Activated naive CD4-positive, alpha-beta T cell treated with anti-CD3 and anti-CD28 coated beads, Interleukin-2, amount 50 U/mL, for 72 hours (primary cell): ENCODE results near the gene DGCR6L. TPM values are rescaled to one million over a fixed set of nuclear protein-coding genes. Genes with fewer than 3 reads are reported as not detected.
"Not testable (repeated sequence)": the region's sequence is repeated elsewhere in the genome, so short reads cannot be mapped to it uniquely, and the experiment has no call there.

Source experiments
- ATAC-seq, 2 donors: fragments of 150-1000 bp; cut with Tn5 transposase; 2 replicates each; pipeline ENCODE4 v1.10.0; 2021; ENCODE audit warnings: mild to moderate bottlenecking in 2 of 2, moderate library complexity in 2 of 2
- DNase-seq, 2 donors: peaks; one replicate each; pipeline ENCODE4 v3.0.0; 2021 to 2022; ENCODE audit warnings: low spot score in 2 of 2
- H3K27ac Mint-ChIP-seq, 2 donors: one replicate each; pipeline ENCODE4 v1.8.0; 2022; ENCODE audit warnings: mild to moderate bottlenecking in 2 of 2, mixed read lengths in 2 of 2
- H3K36me3 Mint-ChIP-seq, 2 donors: one replicate each; pipeline ENCODE4 v1.8.0; 2022; ENCODE audit warnings: mixed read lengths in 2 of 2
- H3K9me3 Mint-ChIP-seq, 2 donors: one replicate each; pipeline ENCODE4 v1.8.0; 2022; ENCODE audit warnings: mixed read lengths in 2 of 2
- total RNA-seq, 2 donors: library from RNA; stranded (reverse); gene quantifications; one replicate each; pipeline ENCODE4 v1.2.3, GENCODE V29; 2022

Gene DGCR6L
- total RNA-seq, 2 donors from 2014 or later = 8.6 to 29.6 TPM

DNA sequence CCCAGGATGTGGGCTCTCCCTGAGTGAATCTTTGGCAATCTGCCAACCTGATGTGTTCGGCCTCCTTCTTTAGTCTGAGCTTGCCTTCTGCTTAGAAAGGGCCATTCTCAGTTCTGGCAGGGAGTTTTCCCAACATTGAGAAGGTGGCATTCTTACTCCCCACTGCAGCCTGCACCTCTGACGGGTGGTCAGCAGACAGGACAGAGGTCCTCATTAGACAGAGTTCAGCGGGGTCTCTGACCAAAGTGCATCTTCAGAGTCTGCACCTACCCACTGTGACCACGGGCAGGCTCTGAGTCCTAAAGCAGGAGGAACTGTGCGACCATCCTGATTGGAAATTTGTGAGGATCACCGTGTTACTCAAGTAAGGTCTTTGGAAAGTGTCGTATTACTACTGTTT, 26.7 kb upstream of the DGCR6L start:
- ATAC-seq, H3K36me3 Mint-ChIP-seq, H3K27ac Mint-ChIP-seq, H3K9me3 Mint-ChIP-seq, DNase-seq: not testable (repeated sequence)

DNA sequence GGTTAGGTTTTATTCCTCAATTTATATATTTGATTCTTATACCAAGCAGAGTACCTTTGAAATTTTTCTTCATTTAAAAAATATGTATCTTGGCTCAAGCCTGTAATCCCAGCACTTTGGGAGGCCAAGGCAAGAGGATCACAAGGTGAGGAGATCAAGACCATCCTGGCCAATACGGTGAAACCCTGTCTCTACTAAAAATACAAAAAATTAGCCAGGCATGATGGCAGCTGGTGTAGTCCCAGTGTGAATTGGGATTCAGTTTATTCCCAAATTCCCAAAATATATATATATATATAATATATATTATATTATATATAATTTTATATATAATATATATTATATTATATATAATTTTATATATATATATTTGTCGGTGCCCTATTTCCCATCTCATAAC, 18.4 kb upstream of the DGCR6L start:
- H3K36me3 Mint-ChIP-seq, ATAC-seq, H3K27ac Mint-ChIP-seq, H3K9me3 Mint-ChIP-seq, DNase-seq: not testable (repeated sequence)

DNA sequence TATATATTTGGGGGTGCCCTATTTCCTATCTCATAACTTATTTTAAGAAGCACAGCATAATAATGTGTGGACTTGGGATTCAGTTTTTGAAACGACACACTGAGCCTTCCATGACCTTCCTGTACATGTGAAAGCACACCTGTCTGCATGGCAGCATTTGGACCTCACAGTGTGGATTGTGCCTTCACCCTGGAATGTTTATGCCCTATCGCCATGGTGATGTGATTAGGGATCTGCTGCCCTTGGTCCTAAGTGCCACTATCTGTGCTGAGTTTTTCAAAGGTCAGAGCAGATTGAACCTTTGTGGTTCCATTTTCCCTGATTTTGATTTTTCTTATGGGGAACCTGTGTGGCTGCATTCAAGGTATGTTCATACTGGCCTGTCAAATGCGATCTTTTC, 17.9 kb upstream of the DGCR6L start:
- H3K9me3 Mint-ChIP-seq, DNase-seq, H3K36me3 Mint-ChIP-seq, ATAC-seq, H3K27ac Mint-ChIP-seq: not testable (repeated sequence)

DNA sequence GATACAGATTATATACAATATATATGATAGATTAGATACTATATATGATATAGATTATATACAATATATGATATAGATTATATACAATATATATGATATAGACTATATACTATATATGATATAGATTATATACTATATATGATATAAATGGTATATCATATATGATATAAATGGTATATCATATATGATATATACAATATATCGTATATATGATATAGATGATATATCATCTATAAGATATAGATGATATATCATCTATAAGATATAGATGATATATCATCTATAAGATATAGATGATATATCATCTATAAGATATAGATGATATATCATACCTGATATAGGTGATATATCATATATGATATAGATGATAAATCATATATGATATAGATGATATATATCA, 16.7 kb upstream of the DGCR6L start:
- H3K36me3 Mint-ChIP-seq, DNase-seq: not testable (repeated sequence)

DNA sequence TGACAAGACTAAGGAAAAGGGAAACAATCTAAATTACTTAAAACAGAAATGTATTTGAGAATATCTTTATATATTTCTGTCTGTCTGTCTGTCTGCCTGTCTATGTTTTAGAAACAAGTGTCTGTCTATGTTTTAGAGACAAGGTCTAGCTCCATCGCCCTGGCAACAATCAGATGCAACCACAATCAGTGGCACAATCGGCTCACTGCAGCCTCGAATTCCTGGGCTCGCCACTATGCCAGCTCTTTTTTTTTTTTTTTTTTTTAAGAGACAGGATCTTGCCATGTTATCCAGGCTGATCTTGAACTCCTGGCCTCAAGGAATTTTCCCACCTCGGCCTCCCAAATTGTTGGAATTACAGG, 8.7 kb upstream of the DGCR6L start:
- H3K27ac Mint-ChIP-seq = peak overlapping the region; percentile 74 to 85
- not testable (repeated sequence) for ATAC-seq, DNase-seq, H3K36me3 Mint-ChIP-seq, H3K9me3 Mint-ChIP-seq

More for the DNA sequence above, 16.7 kb upstream of the DGCR6L start:
- ATAC-seq, H3K9me3 Mint-ChIP-seq, H3K27ac Mint-ChIP-seq: not testable (repeated sequence)

DNA sequence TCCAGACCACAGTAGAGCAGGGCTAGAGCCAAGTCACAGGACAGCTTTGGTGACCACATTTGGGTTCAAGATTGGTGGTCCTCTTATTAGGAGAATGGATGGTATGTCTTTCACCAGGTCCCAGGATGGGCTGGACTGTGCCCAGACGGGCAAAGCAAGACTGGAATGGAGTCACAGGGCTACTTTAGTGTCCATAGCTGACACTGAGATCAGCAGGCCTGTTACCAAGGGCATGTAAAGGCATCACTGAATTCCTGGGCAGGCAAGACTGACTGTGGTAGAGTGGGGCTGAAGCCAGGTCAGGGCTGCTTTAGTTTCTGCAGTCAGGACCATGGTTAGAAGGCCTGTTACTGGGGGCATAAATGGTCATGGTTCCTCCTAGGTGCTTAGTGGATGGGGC, 6.1 kb upstream of the DGCR6L start:
- H3K9me3 Mint-ChIP-seq, H3K36me3 Mint-ChIP-seq, ATAC-seq, H3K27ac Mint-ChIP-seq, DNase-seq: not testable (repeated sequence)

DNA sequence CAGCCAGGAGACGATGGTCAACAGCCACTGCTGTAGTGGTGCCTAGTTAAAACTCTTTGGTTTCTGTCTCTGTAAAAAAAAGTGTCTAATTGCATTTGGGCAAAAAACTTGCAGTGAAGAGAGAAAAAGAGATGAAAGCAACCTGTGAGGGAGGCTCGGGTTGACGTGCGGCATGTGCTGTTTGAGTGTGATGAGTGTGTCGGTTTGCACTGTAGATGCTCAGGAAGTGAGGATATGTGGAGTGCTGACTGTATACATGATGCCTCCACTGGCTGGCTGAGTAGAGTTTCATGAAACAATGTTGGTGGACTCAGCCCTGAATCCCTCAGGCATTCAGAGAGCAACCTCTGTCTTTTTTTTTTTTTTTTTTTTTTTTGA, 4.3 kb upstream of the DGCR6L start:
- Mint-ChIP-seq H3K36me3 (no peaks in the 10 kb centered on the region), H3K27ac (peak overlapping the region; percentile 83 to 99), H3K9me3 (no peaks in the 10 kb centered on the region)
- DNase-seq (peak in 1 of 2 donors; percentile 50), ATAC-seq (peak; percentile 62 to 74)

DNA sequence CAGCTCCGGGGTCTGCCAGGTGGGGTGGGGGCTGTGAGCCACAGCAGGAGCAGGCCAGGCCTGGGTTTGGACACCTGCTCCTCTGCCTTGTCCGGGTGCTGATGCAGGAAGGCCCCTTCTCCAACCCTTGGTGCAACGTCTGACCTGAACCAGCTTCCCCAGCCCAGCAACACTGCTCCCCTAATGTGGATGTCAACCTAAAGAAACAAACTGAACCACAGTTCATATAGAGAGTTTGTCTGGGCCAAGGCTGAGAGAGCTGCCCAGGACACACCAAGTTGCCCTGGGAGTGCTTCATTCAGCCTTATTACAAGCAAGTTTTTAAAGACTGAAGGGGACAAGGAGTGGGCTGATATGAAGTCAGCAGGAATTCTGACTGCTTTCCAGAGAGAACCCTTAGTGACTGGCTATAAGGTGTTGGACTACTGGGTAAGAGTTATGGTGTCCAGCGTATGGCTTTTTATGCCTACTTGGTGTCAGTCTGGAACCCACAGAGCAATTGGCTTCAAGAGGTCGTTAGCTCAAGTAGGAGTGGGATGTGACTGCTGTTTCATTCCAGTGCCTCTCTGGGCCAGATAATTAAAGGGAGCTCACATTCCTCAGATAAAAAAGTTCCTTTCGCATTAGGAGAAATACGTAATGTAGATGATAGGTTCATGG, 1.8 kb upstream of the DGCR6L start:
- not testable (repeated sequence) for ATAC-seq, H3K9me3 Mint-ChIP-seq, H3K36me3 Mint-ChIP-seq
- H3K27ac Mint-ChIP-seq = peak overlapping the region in 1 of 2 donors; percentile 87
- peak in 1 of 2 donors; percentile 2 for DNase-seq

DNA sequence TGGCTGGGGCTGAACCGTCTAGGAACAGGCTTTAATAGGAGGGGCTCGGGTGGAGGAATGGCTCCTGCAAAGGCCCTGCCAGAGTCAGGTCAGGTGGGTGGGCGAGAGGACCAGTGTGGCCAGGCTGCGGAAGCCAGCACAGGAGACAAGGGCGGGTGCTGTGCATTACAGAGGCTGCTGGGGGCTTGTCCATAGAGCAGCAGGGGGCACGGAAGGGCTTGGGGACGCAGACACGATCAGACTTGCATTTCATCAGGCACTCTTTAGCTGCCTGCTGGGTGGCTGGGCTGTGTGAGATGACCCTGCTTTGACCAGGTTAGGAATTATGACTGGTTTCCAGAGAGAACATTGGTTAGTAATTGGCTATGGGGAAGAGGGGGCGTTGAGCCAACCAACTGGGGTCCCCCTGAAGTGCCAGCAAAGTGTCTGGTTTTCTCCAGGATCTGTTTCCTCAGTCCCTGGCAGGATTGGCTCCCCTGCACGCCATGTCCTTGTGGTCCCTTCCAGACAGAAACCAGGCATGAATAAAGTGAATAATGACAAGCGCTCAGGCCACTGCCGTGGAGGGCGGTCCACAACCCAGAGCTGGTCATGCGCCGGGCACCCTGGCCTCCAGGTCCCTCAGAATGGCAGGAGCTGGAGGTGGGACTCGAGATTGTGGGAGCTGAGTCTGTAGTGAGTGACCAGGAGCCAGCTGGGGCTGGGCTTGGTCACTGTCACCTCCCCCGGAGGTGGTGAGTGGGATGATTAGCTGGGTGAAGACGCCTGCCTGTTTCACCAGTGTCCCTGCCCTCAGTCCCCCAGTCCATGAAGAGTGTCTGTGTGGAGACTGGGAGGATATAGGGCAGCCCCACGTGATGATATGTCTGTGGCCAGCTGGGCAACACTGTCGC, 1.0 kb upstream of the DGCR6L start:
- DNase-seq (peak in 1 of 2 donors; percentile 5), ATAC-seq (peak in 1 of 2 donors; percentile 0)
- H3K9me3 Mint-ChIP-seq, H3K36me3 Mint-ChIP-seq: not testable (repeated sequence)
- peak overlapping the region; percentile 87 to 91 for H3K27ac Mint-ChIP-seq

DNA sequence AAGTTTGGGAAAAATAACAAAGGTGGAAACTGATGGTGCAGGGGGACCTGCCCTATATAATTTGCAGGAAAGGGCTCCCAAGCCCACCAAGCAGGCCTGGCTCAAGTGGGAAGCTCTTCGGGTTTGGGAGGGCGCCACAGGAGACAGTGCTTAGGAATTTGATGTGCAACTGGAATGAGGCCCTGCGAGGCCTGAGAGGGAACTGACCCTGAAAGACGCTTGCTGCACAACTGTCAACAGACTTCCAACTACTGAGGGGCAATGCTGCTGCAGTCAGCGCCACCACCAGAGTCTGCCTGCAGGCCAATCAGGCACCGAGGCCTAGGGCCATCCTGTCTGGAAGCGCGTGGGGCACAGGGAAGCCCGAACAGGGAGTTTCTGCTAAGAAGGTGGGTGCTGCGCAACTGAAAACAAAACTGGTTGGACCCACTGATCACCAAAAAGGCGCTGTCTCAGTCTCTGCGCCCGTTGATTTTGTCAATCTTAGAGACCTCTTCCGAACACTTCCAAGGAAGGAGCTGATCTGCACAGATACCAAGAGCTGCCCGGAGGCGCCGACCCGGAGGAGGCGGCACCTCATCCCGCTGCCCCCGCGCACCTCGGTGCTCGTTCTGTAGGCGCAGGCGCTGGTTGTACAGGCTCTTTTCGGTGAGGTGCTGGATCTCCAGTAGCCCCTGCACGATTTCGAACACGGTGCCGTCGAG, 667 bp downstream of the DGCR6L start:
- ATAC-seq (no peak), DNase-seq (peak in 1 of 2 donors; percentile 43)
- no peaks in the 10 kb centered on the region for H3K9me3 Mint-ChIP-seq
- H3K27ac Mint-ChIP-seq = peak overlapping the region; percentile 81 to 87
- no peaks in the 10 kb centered on the region for H3K36me3 Mint-ChIP-seq

DNA sequence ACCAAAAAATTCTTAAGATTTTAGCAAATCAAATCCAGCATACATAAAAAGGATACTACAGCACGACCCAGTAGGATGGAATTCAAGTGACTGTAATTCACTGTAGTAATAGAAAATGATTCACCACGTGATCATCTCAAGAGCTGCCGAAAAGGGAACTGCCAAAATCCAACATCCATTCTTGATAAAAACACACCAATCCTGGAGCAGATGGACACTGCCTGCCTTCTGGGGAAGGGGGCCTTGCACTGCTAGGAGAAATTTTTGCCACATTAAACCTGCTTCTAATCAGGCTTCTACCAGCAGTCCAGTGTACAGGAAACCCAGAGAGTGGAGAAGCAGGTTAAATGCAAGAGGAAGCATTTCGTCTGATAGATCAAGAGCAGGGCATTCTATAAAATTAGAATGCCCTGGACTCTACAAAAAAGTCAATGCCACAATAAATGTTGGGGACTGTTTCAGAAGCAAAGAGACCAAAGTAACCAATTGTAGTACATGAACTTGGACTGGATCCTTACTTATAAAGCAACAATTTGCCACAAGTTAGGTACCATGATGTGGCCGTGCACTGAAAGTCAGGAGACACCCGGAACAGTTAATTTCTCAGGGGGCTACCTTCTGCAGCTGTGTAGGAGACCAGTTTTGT, 1.7 kb downstream of the DGCR6L start:
- not testable (repeated sequence) for H3K9me3 Mint-ChIP-seq, ATAC-seq, H3K27ac Mint-ChIP-seq, H3K36me3 Mint-ChIP-seq
- peak in 1 of 2 donors; percentile 1 for DNase-seq

DNA sequence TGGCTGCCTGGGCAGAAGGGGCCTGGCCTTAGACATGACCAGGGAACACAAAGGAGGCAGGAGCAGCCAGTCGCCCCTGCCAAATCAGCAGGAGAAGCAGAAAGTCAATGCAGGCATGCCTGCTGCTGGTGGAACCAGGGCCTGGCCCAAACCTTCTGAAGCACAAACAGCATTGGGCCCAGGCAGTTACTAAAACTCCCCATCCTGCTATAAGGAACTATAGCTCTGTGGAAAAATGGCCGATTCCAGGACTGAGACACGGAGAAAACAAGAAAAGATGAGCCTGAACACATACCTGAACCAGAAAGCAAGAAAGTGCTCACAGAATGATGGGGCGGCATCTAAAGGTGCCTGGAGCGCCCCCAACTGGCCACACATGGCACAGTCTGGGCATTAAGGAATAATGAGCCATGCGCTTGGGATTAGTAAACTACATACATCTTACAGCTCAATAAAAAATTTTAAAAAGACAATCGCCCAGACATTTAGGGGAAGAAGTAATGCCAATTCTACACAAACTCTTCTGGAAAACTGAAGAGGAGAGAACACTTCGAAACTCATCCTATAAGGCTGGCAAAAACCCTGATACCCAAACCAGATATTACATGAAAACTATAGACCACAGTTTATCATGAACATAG, 2.3 kb downstream of the DGCR6L start:
- not testable (repeated sequence) for H3K27ac Mint-ChIP-seq, H3K36me3 Mint-ChIP-seq, H3K9me3 Mint-ChIP-seq, ATAC-seq
- DNase-seq = peak in 1 of 2 donors; percentile 43

DNA sequence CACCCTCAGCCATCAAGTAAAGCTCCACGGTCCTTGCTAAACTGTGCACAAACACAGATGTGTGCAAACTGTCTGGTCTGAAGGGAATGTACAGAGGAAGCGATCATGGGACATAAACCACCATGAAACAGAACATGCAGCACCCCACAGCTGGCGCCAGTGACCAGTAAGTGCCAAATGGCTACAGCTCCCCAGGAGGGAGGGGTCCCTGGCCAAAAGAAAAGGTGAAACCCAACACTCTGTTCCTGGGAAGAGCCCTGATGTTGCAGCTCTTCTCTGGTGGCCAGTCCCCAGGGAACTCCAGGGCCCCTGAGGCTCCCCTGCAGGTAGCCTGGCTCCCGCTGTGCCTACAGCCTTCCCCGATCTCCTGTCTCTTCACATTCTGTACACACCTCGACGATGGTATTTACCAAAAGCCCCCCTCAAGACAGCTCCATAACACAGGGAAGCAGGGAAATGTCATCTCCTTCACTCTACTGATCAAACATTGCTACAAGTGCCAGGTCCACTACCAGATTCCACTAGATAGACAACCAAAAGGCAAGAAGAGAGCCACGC, 2.9 kb downstream of the DGCR6L start:
- Mint-ChIP-seq H3K36me3 (no peaks in the 10 kb centered on the region), H3K9me3 (no peaks in the 10 kb centered on the region), H3K27ac (no peak overlapping the region)
- ATAC-seq (no peak), DNase-seq (peak in 1 of 2 donors; percentile 1)

DNA sequence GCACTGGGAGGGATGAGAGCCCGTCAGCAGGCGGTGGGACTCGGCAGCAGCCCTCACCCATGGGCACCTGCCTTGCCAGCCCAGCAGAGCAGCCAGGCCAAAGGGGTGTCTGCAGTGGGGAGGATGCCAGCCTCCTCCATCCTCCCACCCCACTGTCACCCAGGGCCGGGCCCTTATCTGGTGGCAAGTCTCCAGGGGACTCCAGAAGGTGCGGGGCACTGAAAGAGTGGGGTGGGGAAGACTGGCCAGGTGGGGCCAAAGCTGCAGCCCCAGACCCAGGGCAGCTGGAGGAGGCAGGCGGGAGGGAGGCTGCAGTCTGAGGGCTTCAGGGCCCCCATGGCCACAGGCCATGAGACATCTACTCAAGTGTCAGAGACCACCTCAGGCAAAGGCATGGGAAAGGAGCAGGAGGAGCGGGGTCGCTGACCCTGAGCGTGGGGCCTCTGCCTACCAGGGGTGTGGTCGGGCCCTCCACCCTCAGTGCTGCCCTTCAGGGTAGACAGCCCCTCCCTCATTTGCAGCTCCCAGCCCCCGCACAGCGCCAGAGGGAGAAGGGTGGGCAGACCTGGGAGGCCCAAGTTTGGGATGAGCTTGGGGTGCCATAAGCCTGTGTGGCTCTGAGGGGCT, 3.5 kb downstream of the DGCR6L start:
- H3K36me3 Mint-ChIP-seq = no peaks in the 10 kb centered on the region
- ATAC-seq (no peak), DNase-seq (peak in 1 of 2 donors; percentile 2)
- no peak overlapping the region for H3K27ac Mint-ChIP-seq
- H3K9me3 Mint-ChIP-seq = no peaks in the 10 kb centered on the region

DNA sequence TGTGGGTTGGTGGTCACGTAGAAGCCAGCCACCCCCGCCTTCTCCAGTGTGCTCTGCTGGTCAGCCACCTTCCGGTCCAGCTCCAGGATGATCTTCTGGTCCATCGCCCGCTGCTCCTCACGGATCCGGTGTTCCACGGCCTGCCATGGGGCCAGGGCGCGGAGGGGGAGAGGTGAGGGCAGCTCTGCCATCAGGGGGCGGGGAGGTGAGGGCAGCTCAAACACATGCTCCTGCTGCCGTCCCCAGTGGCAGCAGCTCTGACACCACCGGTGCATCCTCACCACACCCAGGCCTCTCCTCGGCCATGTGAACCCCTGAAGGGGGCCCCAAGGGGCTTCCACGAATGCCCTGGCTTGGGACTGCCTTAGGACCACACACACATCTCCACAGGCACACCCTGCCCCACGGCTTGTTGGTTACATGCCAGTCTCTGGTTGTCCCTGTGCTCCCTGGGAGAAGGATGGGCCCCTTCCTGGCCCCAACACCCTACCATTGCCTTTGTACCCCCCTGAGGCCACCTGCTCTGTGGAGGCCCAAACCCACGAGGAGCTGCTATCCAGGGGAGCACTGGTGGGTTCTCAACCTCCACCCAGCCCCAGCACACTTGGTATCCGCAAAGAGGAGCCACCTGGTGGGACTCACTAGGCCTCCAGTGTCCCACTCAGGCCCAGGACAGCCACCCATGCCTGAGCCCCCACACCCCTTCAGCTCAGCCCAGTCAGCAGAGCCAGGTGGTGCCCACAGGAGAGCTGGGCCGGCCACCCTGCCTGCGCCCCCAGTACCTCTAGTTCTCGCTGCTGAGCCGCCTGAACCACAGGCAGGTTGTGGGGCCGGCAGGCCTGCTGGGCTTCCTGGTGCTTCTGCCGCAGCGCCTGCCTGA, 4.3 kb downstream of the DGCR6L start:
- no peaks in the 10 kb centered on the region for H3K36me3 Mint-ChIP-seq
- no peaks in the 10 kb centered on the region for H3K9me3 Mint-ChIP-seq
- peak in 1 of 2 donors; percentile 1 for DNase-seq
- ATAC-seq = no peak
- no peak overlapping the region for H3K27ac Mint-ChIP-seq
